Measurements from ENCODE around the gene LAMB1.
"Not testable (repeated sequence)": the region's sequence is repeated elsewhere in the genome, so short reads cannot be mapped to it uniquely, and the experiment has no call there.

LAMB1 gene

DNA sequence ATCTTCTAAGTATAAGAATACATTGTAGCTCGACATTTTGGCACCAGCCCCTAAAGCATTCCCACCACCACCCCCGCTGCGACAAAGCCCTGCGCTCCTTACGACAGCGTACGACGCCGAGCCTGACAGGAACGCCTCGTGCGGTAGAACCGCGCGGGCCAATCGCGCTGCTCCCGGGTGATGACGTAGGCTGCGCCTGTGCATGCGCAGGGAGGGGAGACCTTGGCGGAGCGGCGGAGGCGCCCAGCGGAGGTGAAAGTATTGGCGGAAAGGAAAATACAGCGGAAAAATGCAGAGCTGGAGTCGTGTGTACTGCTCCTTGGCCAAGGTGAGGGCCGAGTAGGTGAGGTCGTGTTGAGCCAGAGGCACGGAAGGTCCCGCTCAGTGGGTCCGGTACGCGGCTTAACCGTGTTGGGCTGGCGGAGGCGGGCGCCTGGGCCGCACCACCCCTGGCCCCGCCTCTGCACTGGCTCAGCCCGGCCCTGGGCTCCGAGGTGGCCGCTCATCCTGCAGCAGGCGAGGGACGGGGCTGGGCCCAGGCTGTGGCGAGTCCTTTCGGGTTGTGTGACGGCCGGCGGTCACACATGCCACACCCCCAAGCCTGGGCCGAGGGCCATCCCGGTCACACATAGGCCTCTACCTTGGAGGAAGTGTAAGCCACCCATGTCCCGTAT lies 111.9 kb downstream of the LAMB1 start, which contains the start of gene DLD:
DLD (plus strand) TSS at position 222 of the 674 bp plus-strand sequence; CDS start at position 290, 68 bp downstream.
- peak; percentile 41 for DNase-seq (ENCODE audit: low read depth)
- peak within 1 kb of the TSS; percentile 54 for H3K4me3 ChIP-seq (ENCODE audit: control insufficient read depth, low read depth, low read length)
- TF ChIP-seq, protein P1, sequence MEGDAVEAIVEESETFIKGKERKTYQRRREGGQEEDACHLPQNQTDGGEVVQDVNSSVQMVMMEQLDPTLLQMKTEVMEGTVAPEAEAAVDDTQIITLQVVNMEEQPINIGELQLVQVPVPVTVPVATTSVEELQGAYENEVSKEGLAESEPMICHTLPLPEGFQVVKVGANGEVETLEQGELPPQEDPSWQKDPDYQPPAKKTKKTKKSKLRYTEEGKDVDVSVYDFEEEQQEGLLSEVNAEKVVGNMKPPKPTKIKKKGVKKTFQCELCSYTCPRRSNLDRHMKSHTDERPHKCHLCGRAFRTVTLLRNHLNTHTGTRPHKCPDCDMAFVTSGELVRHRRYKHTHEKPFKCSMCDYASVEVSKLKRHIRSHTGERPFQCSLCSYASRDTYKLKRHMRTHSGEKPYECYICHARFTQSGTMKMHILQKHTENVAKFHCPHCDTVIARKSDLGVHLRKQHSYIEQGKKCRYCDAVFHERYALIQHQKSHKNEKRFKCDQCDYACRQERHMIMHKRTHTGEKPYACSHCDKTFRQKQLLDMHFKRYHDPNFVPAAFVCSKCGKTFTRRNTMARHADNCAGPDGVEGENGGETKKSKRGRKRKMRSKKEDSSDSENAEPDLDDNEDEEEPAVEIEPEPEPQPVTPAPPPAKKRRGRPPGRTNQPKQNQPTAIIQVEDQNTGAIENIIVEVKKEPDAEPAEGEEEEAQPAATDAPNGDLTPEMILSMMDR (IDR thresholded peaks at IDR 0.05; ENCODE audit: control insufficient read depth, insufficient read depth, low read depth, low read length, missing control alignments): no peak

DNA sequence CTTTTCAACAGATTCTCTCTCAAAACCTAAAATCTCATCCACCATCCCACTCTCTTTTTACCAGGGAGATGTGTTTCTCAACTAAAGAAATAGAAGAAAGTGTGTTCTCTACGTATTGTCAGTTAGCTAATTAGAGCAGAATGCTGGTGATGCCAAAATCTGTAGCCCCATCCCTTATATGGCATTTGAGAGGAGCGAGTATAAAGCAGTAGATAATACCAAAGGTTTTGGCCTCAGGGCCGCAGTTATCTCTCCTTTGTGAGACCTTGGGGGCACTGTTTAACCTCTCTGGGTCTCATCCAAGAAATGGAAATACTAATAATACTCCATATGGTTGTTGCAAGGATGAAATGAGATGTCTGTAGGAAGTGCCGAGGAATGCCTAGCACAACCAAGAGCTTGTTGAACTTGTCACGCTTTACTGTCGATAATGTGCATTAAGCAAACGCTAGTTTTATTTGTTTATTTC lies 112.4 kb downstream of the LAMB1 start:
- no peak for DNase-seq (ENCODE audit: low read depth)
- TF ChIP-seq, protein P1 (IDR thresholded peaks at IDR 0.05; ENCODE audit: control insufficient read depth, insufficient read depth, low read depth, low read length, missing control alignments): no peak

DNA sequence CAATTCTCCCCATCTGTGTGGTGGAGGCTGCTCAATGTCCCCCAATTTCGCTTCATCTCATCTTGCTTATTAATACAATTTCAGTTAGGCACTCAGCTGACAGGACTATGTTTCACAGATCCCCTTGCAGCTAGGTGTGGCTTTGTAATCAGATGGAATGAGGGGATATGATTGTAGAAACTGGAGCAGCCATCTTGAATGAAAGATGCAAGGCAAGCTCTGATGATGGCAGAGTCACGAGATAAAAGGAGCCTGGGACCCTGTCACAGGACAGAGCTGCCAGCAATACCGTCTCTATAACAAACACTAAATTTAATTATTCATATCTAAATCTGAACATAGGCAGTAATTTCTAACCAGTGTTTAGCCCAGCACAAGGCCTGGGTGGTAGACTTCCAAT lies 113.0 kb downstream of the LAMB1 start:
- no peak for DNase-seq (ENCODE audit: low read depth)
- TF ChIP-seq, protein P1 (IDR thresholded peaks at IDR 0.05; ENCODE audit: control insufficient read depth, insufficient read depth, low read depth, low read length, missing control alignments): no peak
- no peak overlapping the region for H3K4me3 ChIP-seq (ENCODE audit: control insufficient read depth, low read depth, low read length)

More for the DNA sequence above, 112.4 kb downstream of the LAMB1 start:
- H3K4me3 ChIP-seq (ENCODE audit: control insufficient read depth, low read depth, low read length): peak overlapping the region; percentile 54

DNA sequence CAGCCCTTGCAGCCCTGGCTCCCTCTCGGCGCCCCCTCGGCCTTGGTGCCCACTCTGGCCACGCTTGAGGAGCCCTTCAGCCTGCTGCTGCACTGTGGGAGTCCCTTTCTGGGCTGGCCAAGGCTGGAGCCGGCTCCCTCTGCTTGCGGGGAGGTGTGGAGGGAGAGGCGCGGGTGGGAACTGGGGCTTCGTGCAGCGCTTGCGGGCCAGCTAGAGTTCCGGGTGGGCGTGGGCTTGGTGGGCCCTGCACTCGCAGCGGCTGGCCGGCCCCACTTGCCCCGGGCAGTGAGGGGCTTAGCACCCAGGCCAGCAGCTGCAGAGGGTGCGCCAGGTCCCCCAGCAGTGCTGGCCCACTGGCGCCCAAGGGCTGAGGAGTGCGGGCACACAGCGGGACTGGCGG lies 115.1 kb downstream of the LAMB1 start:
- not testable (repeated sequence) for DNase-seq (ENCODE audit: low read depth); H3K4me3 ChIP-seq (ENCODE audit: control insufficient read depth, low read depth, low read length)

DNA sequence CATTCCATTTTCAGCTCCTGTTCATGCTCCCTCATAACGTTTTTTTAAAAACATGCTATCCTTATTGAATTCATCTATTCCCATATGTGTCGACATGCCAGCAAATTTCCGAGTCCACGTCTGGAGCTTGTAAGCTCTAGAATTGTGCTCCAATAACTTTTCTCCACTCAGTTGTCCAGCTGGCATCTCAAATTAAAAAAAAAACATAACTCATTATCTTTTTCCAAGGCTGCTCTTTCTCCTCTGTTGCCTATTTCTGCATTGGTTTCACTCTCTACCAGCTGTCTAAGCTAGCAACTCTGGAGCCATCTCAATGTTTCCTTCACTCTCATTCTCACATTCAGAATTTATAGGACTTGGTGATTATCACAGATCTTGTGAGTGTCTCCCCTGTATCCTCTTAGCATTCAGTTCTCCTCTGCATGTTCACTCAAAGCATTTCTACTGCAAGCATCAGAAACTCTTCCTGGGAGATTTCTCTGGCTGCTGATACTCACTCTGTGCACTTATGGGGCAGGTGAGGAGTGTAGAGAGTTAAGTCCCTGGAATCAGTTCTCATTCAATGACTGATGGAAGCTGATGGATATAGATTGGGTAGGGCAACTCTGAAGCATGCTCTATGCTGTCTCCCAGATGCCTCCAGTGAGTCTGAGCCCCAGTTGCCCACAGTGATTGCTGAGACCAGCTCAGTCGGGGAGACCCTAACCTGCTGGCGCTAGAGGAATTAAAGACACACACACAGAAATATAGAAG lies 118.7 kb downstream of the LAMB1 start:
- DNase-seq (ENCODE audit: low read depth): no peak
- TF ChIP-seq, protein P1 (IDR thresholded peaks at IDR 0.05; ENCODE audit: control insufficient read depth, insufficient read depth, low read depth, low read length, missing control alignments): no peak

DNA sequence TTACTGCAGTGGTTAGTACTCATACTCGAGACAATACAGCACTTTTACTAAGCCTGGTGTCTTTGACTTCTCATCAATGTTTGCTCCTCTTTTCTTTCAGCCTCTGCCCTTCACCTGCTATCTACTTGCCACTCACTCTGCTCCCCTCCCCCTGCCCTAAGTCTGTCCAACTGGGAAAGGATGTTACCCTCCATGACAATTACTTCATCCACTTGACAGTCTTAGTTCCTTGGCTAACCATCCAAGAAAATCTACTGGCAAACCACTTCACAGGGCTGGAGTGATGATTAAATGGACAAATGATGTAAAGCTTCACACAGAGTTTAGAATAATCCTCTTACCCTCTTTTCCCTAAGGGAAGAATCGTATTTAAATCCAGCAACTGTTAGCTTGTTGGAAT lies 120.2 kb downstream of the LAMB1 start:
- no peak overlapping the region for H3K4me3 ChIP-seq (ENCODE audit: control insufficient read depth, low read depth, low read length)
- TF ChIP-seq, protein P1 (IDR thresholded peaks at IDR 0.05; ENCODE audit: control insufficient read depth, insufficient read depth, low read depth, low read length, missing control alignments): no peak
- no peak for DNase-seq (ENCODE audit: low read depth)

More for the DNA sequence above, 118.7 kb downstream of the LAMB1 start:
- no peak overlapping the region for H3K4me3 ChIP-seq (ENCODE audit: control insufficient read depth, low read depth, low read length)

All from AG09309 (cell line).